ENCODE data around the gene TUBB4A. TPM values are rescaled to one million over a fixed set of nuclear protein-coding genes. Genes with fewer than 3 reads are reported as not detected.

The TUBB4A gene
- total RNA-seq, 1 experiment from 2014 or later = not detected

GRCh38 chr19:6467384-6467783 is 34.7 kb downstream of the TUBB4A start:
- no peak for DNase-seq (ENCODE audit: low read depth)

- no peak for DNase-seq (ENCODE audit: low read depth)
Measured at GRCh38 chr19:6466526-6467248, 35.4 kb downstream of the TUBB4A start.

- DNase-seq (ENCODE audit: low read depth) = no peak
Measured at GRCh38 chr19:6465663-6466062, 36.4 kb downstream of the TUBB4A start.

- no peak for DNase-seq (ENCODE audit: low read depth)
Measured at GRCh38 chr19:6465006-6465405, 37.1 kb downstream of the TUBB4A start.

- DNase-seq (ENCODE audit: low read depth) = no peak
Measured at GRCh38 chr19:6464070-6464873, 37.8 kb downstream of the TUBB4A start, which contains the start of gene CRB3. Gene CRB3, plus strand, starts transcription at chr19:6464271. Its CDS starts 431 bp downstream, at chr19:6464702.

- peak; percentile 99 for DNase-seq (ENCODE audit: low read depth)
Measured at GRCh38 chr19:6460099-6460884, 41.8 kb downstream of the TUBB4A start.

- DNase-seq (ENCODE audit: low read depth) = peak; percentile 71
Measured at GRCh38 chr19:6459262-6460098, 42.6 kb downstream of the TUBB4A start, which contains the start of gene SLC25A23. Gene SLC25A23, minus strand, starts transcription at chr19:6459792. Its CDS starts 164 bp downstream, at chr19:6459628.

- no peak for DNase-seq (ENCODE audit: low read depth)
Measured at GRCh38 chr19:6458695-6459261, 43.3 kb downstream of the TUBB4A start.

GRCh38 chr19:6457958-6458694 is 44.0 kb downstream of the TUBB4A start:
- no peak for DNase-seq (ENCODE audit: low read depth)

GRCh38 chr19:6455924-6456323 is 46.2 kb downstream of the TUBB4A start:
- DNase-seq (ENCODE audit: low read depth) = no peak

- no peak for DNase-seq (ENCODE audit: low read depth)
Measured at GRCh38 chr19:6453951-6454565, 48.1 kb downstream of the TUBB4A start.

GRCh38 chr19:6452899-6453298 is 49.2 kb downstream of the TUBB4A start:
- DNase-seq (ENCODE audit: low read depth) = no peak

- DNase-seq (ENCODE audit: low read depth) = no peak
Measured at GRCh38 chr19:6452223-6452614, 49.9 kb downstream of the TUBB4A start.

- DNase-seq (ENCODE audit: low read depth) = no peak
Measured at GRCh38 chr19:6451583-6452222, 50.4 kb downstream of the TUBB4A start.

GRCh38 chr19:6450166-6450565 is 51.9 kb downstream of the TUBB4A start:
- DNase-seq (ENCODE audit: low read depth) = no peak

- no peak for DNase-seq (ENCODE audit: low read depth)
Measured at GRCh38 chr19:6448045-6448444, 54.1 kb downstream of the TUBB4A start.

GRCh38 chr19:6446452-6446851 is 55.7 kb downstream of the TUBB4A start:
- no peak for DNase-seq (ENCODE audit: low read depth)
